OCI-LY7 (cell line): ENCODE results near the gene TBX4. TPM values are rescaled to one million over a fixed set of nuclear protein-coding genes. Genes with fewer than 3 reads are reported as not detected.
"Not testable (repeated sequence)": the region's sequence is repeated elsewhere in the genome, so short reads cannot be mapped to it uniquely, and the experiment has no call there.

Experiments used
- BruUV-seq: library from RNA; stranded (reverse); fragments of 400-500 nt; replicated peaks from 2 replicates; lab custom pipeline; 2021; lab: Mats Ljungman, UMichigan
- CTCF ChIA-PET: fragments of 300-600 bp; sonication (Branson Sonifier 250); formaldehyde crosslinking; loops from one replicate; lab custom pipeline; 2022; ENCODE audit warnings: antibody characterized with exemption; ENCODE audit not compliant: unreplicated experiment; lab: Charles Lee
- POLR2A ChIA-PET: fragments of 300-600 bp; sonication (Branson Sonifier 250); formaldehyde crosslinking; loops from one replicate; lab custom pipeline; 2022; ENCODE audit warnings: antibody characterized with exemption; lab: Charles Lee
- DNase-seq: peaks from one replicate; pipeline ENCODE4 v3.0.0-alpha.2; 2015; ENCODE audit warnings: low spot score
- H2AFZ ChIP-seq: fragments of 200-600 bp; sonication (generic), shearing (Covaris generic); 2 replicates; pipeline ENCODE4 v1.6.1; 2014; ENCODE audit warnings: mild to moderate bottlenecking, antibody characterized with exemption, low read length, moderate library complexity
- H3K27ac ChIP-seq: fragments of 200-600 bp; sonication (generic); 2 replicates; pipeline ENCODE4 v1.5.1; 2014; ENCODE audit warnings: mixed run types, low read depth, mild to moderate bottlenecking, moderate library complexity, low read length, inconsistent platforms; ENCODE audit not compliant: poor library complexity, severe bottlenecking
- H3K36me3 ChIP-seq: fragments of 200-600 bp; sonication (generic); 2 replicates; pipeline ENCODE4 v1.6.1; 2014; ENCODE audit warnings: mild to moderate bottlenecking, antibody characterized with exemption, low read length, moderate library complexity, mixed read lengths; ENCODE audit not compliant: insufficient read depth
- H3K4me1 ChIP-seq: fragments of 200-600 bp; sonication (generic); 2 replicates; pipeline ENCODE4 v1.5.1; 2014; ENCODE audit warnings: mild to moderate bottlenecking, low read length; ENCODE audit not compliant: insufficient read depth, poor library complexity, severe bottlenecking
- H3K4me2 ChIP-seq: fragments of 200-600 bp; sonication (generic); 2 replicates; pipeline ENCODE4 v1.6.1; 2014; ENCODE audit warnings: mild to moderate bottlenecking, low read length
- H3K4me3 ChIP-seq: fragments of 200-600 bp; sonication (generic); 2 replicates; pipeline ENCODE4 v1.5.1; 2014; ENCODE audit warnings: mild to moderate bottlenecking, low read depth, low read length; ENCODE audit not compliant: poor library complexity, severe bottlenecking
- H3K79me2 ChIP-seq: fragments of 200-600 bp; sonication (generic); 2 replicates; pipeline ENCODE4 v1.6.1; 2016; ENCODE audit warnings: low read depth, mild to moderate bottlenecking, low read length, moderate library complexity, mixed read lengths; ENCODE audit not compliant: insufficient read depth
- H3K9me2 ChIP-seq: fragments of 200-600 bp; sonication (generic); 2 replicates; pipeline ENCODE4 v1.6.1; 2016; ENCODE audit warnings: mild to moderate bottlenecking, low read length, mixed read lengths; ENCODE audit not compliant: insufficient read depth
- H3K9me3 ChIP-seq: fragments of 200-600 bp; sonication (generic); 2 replicates; pipeline ENCODE4 v1.6.1; 2014; ENCODE audit warnings: mild to moderate bottlenecking, mixed run types, low read length, mixed read lengths
- H4K20me1 ChIP-seq: fragments of 200-600 bp; sonication (generic); 2 replicates; pipeline ENCODE4 v1.6.1; 2014; ENCODE audit warnings: mild to moderate bottlenecking, antibody characterized with exemption, low read length, moderate library complexity, mixed read lengths; ENCODE audit not compliant: insufficient read depth
- CTCF ChIP-seq: fragments of 200-600 bp; sonication (generic); conservative IDR thresholded peaks from 2 replicates; pipeline ENCODE4 v1.5.1; 2014; ENCODE audit warnings: mild to moderate bottlenecking, antibody characterized with exemption, low read length, moderate library complexity, mixed read lengths
- EZH2phosphoT487 ChIP-seq: fragments of 200-600 bp; sonication (generic); IDR thresholded peaks from 2 replicates; pipeline ENCODE4 v1.6.1; 2018; ENCODE audit warnings: low read depth, borderline replicate concordance, mild to moderate bottlenecking, mixed run types, antibody characterized with exemption, low read length, moderate library complexity, mixed read lengths
- intact Hi-C: fragments of 100-400 bp; cut with micrococcal nuclease; formaldehyde crosslinking; loops from one replicate; pipeline ENCODE4 v1.10.0; 2022; ENCODE audit not compliant: unreplicated experiment
- total RNA-seq, 2 experiments: library from RNA; depleted of rRNA in 1 of 2; stranded (reverse); fragments of >200 nt in 1 of 2; shearing (Covaris generic) in 1 of 2; gene quantifications; 2 replicates each; pipeline ENCODE4 v1.2.3, GENCODE V29; 2014 to 2022

TBX4 gene
- total RNA-seq, 2 experiments from 2014 or later = not detected

DNA sequence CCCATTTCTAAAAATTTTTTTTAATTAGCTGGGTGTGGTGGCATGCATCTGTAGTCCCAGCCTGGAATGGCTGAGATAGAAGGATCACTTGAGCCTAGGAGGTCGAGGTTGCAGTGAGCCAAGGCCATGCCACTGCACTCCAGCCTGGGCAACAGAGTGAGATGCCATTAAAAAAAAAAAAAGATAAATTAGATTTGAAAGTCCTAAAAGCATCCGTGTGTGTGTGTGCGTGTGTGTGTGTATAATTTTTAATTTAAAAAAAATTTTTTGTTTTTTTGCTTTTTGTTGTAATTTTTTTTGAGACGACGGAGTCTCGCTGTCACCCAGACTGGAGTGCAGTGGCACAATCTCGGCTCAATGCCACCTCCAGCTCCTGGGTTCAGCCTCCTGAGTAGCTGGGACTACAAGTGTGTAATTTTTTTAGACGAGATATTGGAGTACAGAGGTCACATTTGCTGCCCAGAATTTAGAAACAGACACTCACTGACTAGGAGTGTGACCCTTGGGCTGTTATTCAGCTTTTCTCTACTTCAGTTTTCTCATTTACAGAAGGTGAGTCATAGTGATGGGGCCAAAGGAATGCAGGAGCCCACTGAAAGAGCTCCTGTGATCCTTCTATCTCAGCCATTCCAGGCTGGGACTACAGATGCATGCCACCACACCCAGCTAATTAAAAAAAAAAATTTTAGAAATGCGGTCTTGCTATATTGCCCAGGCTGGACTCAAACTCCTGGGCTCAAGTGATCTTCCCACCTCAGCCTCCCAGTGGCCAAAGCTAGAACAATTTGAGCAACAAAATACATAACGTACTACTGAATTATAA is 25.5 kb upstream of the TBX4 start:
- intact Hi-C loops = no loop called here
- TF ChIP-seq CTCF = 0 out of 2 replicates have a peak, but pooled peaks have one; percentile 21
- TF ChIP-seq EZH2phosphoT487 = no peak
- H2AFZ ChIP-seq = no peak overlapping the region
- POLR2A ChIA-PET = interaction anchor here (0.6 to 0.7 kb wide), 3 partner anchors 10 to 801 kb away, joined by 3 to 4 read pairs (median 3); no protein-coding TSS in a partner anchor
- no peaks in the 10 kb centered on the region for H3K9me2 ChIP-seq
- H3K79me2 ChIP-seq = no peaks in the 10 kb centered on the region
- no peaks in the 10 kb centered on the region for H3K9me3 ChIP-seq
- no peaks in the 10 kb centered on the region for H3K4me1 ChIP-seq
- no peaks in the 10 kb centered on the region for H4K20me1 ChIP-seq
- BruUV-seq = no TSS peak
- no peak for DNase-seq
- CTCF ChIA-PET = no interaction called here
- no peak overlapping the region for H3K27ac ChIP-seq
- H3K36me3 ChIP-seq = no peaks in the 10 kb centered on the region
- H3K4me3 ChIP-seq = no peak overlapping the region
- no peak overlapping the region for H3K4me2 ChIP-seq

GRCh38 chr17:61427567-61427966 is 24.7 kb upstream of the TBX4 start:
- no TSS peak for BruUV-seq
- POLR2A ChIA-PET = no interaction called here
- CTCF ChIA-PET = no interaction called here
- TF ChIP-seq EZH2phosphoT487 = no peak
- TF ChIP-seq CTCF = no peak
- Histone ChIP-seq H3K4me3 (no peak overlapping the region), H3K79me2 (no peaks in the 10 kb centered on the region), H2AFZ (no peak overlapping the region), H3K27ac (no peak overlapping the region), H3K36me3 (no peaks in the 10 kb centered on the region), H3K4me2 (no peak overlapping the region), H4K20me1 (no peaks in the 10 kb centered on the region), H3K9me3 (no peaks in the 10 kb centered on the region), H3K9me2 (no peaks in the 10 kb centered on the region), H3K4me1 (no peaks in the 10 kb centered on the region)
- intact Hi-C loops = no loop called here
- no peak for DNase-seq

DNA sequence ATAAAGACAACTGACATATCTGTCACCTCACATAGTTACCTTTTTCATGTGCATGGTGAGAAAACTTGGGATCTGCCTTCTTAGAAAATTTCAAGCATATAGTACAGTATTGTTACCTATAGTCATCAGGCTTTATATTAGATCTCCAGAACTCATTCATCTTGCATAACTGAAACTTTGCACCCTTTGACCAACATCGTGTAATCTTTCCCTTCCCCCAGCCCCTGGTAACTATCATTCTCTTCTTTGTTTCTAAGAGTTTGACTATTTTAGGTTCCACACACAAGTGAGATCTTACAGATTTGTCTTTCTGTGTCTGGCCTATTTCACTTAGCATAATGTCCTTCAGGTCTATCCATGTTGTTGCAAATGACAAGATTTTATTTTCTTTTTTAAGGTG is 22.9 kb upstream of the TBX4 start:
- ChIA-PET POLR2A (interaction anchor here (0.6 to 1.1 kb wide), 2 partner anchors 148 to 157 kb away, joined by 3 read pairs; no protein-coding TSS in a partner anchor), CTCF (no interaction called here)
- H4K20me1 ChIP-seq = no peaks in the 10 kb centered on the region
- H3K4me3 ChIP-seq = no peak overlapping the region
- no peaks in the 10 kb centered on the region for H3K4me1 ChIP-seq
- DNase-seq = no peak
- H3K27ac ChIP-seq = no peak overlapping the region
- TF ChIP-seq CTCF = no peak
- no peak for TF ChIP-seq EZH2phosphoT487
- no peaks in the 10 kb centered on the region for H3K36me3 ChIP-seq
- H3K9me2 ChIP-seq = no peaks in the 10 kb centered on the region
- BruUV-seq = no TSS peak
- no peaks in the 10 kb centered on the region for H3K9me3 ChIP-seq
- intact Hi-C loops = no loop called here
- H3K79me2 ChIP-seq = no peaks in the 10 kb centered on the region
- no peak overlapping the region for H2AFZ ChIP-seq
- no peak overlapping the region for H3K4me2 ChIP-seq

GRCh38 chr17:61429831-61430230 is 22.4 kb upstream of the TBX4 start:
- BruUV-seq, H3K36me3 ChIP-seq, CTCF ChIA-PET, H3K27ac ChIP-seq, H3K4me1 ChIP-seq, DNase-seq, H3K79me2 ChIP-seq, H4K20me1 ChIP-seq, H3K4me2 ChIP-seq, H3K4me3 ChIP-seq, H3K9me2 ChIP-seq, POLR2A ChIA-PET, intact Hi-C loops, H3K9me3 ChIP-seq, H2AFZ ChIP-seq: not testable (repeated sequence)
